Measurements from ENCODE around the gene VPS11.
A peak's percentile ranks its signal among the peaks of the same experiment; 100 is the strongest.
"Not testable (repeated sequence)": the region's sequence is repeated elsewhere in the genome, so short reads cannot be mapped to it uniquely, and the experiment has no call there.

The VPS11 gene

DNA sequence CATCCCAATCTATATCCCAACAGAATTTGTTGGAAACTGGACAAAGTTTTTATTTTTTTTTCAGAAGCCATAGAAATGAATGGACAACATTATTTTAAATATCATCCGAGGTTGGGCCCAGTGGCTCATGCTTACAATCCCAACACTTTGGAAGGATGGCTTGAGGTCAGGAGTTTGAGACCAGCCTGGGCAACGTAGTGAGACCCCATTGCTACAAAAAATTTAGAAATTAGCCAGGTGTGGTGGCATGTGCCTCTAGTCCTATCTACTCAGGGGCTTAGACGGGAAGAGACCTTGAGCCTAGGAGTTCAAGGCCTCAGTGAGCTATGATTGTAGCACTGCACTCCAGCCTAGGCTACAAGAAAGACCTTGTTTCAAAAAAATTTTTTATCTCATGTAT, 32.8 kb upstream of the VPS11 start:
- DNase-seq (ENCODE audit: low read depth in 2 of 2, low spot score in 1 of 2), result no peak

- no peak for DNase-seq (ENCODE audit: low read depth in 2 of 2, low spot score in 1 of 2)
Observed at GRCh38 chr11:119038884-119039283, 28.7 kb upstream of the VPS11 start.

DNA sequence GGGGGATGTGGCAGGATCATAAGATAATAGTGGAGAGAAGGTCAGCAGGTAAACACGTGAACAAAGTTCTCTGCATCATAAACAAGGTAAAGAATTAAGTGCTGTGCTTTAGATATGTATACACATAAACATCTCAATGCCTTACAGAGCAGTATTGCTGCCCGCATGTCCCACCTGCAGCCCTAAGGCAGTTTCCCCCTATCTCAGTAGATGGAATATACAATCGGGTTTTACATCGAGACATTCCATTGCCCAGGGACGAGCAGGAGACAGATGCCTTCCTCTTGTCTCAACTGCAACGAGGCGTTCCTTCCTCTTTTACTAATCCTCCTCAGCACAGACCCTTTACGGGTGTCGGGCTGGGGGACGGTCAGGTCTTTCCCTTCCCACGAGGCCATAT, 28.1 kb upstream of the VPS11 start:
- DNase-seq (ENCODE audit: low read depth in 2 of 2, low spot score in 1 of 2), result not testable (repeated sequence)

- DNase-seq (ENCODE audit: low read depth in 2 of 2, low spot score in 1 of 2), result no peak
Observed at GRCh38 chr11:119041821-119042514, 25.6 kb upstream of the VPS11 start.

- no peak for DNase-seq (ENCODE audit: low read depth in 2 of 2, low spot score in 1 of 2)
Observed at GRCh38 chr11:119042927-119043326, 24.7 kb upstream of the VPS11 start.

GRCh38 chr11:119044708-119045107, 22.9 kb upstream of the VPS11 start:
- no peak for DNase-seq (ENCODE audit: low read depth in 2 of 2, low spot score in 1 of 2)

GRCh38 chr11:119046489-119046888, 21.1 kb upstream of the VPS11 start:
- DNase-seq (ENCODE audit: low read depth in 2 of 2, low spot score in 1 of 2), result no peak

GRCh38 chr11:119047205-119047604, 20.4 kb upstream of the VPS11 start:
- DNase-seq (ENCODE audit: low read depth in 2 of 2, low spot score in 1 of 2), result no peak

DNA sequence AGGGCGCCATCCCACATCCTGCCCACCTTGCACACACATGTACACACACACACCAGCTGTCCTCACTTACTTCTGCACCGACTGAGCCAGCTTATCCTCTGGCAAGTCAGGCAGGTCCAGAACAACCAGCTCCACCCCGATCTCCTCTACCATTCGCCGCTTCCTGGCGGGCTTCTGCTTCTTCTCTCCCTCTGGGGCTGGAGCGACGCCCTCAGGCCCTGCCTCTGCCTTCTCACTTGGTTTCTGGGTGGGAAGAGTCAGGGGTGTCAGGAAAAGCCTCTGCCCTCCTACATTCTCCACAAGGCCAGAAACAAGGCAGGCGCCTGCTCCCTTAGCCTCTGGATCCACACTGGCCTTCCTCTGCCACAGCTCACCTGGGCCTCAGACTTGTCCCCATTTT, 19.0 kb upstream of the VPS11 start:
- no peak for DNase-seq (ENCODE audit: low read depth in 2 of 2, low spot score in 1 of 2)

DNA sequence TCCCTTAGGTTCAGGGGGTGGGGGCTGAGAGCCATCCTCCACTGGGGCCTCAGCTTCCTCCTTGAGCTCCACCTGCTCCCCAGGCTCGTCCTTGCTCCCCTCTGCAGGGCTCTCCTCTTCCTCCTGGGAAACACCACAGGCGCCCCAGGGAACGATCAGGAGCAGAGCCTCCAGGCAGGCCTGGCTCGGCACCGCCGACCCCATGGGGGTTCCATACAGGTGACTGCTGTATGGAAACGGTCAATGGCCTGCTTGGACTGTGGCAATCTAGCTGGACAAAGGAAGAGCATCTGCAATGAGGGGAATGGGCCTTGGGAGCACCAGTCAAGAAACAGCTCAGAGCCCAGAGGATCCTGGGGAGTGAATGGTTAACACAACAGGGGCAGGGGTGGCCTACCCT, 18.5 kb upstream of the VPS11 start:
- no peak for DNase-seq (ENCODE audit: low read depth in 2 of 2, low spot score in 1 of 2)

DNA sequence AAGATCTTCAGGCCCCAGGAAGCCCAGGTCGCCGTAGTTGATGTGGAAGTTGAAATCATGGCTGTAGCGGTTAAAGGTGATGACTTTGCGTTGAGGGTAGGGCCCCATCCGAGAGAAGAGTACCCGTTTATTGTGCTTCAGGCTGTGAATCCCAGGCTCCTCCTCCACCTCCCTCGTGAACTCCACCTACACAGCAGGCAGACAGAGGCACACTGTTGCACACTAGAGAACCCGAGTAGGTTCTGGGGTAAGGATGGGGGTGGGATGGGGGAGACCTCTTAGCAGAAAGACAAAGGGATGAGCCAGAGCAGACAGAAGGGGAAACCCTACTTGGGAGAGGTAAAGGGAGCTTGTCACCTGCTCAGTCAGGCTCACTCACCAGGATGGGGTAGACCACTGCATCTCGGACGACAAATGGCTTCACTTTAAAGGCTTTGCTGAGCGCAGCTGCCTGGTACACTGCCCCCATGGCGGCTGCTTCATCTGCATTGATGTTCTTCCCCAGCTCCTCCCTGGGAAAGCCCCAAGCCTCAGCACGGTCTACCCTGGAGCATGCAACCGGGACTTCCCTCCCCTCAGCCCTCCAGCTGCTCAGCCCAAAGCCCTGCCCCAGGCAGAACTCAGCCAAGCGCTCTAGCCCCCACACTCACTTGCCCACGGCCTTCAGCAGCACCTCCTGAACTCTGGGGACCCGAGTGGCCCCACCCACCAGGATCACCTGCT, 16.0 kb upstream of the VPS11 start:
- DNase-seq (ENCODE audit: low read depth in 2 of 2, low spot score in 1 of 2), result no peak

DNA sequence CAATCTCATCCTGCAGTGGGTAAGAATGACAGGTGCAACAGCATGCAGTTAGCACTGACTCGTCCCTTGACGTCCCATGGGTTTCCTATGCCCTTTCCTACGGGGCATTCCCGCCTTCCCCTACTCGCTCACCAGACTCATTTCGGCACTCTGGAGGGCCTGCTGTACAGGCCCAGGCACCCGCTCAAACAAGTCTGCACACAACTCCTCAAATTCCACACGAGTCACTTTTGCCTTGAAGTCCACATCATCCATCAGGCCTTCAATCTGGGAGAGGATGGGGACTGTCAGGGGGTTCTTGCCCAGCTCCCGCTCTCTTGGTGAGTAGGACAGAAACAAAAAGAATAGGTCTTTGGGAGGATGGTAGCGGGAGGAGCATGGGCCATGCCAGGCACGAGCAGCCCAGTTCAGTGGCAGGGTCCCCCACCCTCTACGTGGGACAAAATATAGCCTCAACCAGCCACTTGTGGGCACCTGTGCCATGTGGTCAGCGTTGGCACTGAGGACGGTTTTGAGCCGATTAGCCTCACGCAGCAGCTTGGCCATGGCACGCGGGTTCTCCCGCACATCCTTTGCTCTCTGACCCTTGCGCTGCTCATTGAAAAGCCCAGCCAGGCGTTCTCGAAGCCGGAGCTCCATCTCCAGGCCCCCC, 15.3 kb upstream of the VPS11 start:
- no peak for DNase-seq (ENCODE audit: low read depth in 2 of 2, low spot score in 1 of 2)

DNA sequence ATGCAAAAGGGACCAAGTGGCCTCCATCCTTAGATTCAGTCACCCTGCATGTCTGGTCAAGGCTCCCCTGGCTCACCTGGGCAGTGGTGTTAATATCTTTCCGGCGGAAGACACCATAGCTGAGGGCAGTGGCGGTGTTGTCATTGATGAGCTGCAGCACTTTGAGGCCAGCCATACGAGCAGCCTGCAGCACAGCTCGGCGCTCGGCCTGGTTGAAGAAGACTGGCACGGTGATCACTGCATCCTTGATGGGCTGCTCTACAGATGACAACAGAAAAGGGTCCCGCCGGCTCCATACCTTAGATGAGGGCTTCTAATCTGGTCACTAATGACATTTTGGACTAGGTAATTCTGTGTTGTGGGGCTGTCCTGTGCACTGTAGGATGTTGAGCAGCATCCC, 13.2 kb upstream of the VPS11 start:
- no peak for DNase-seq (ENCODE audit: low read depth in 2 of 2, low spot score in 1 of 2)

DNA sequence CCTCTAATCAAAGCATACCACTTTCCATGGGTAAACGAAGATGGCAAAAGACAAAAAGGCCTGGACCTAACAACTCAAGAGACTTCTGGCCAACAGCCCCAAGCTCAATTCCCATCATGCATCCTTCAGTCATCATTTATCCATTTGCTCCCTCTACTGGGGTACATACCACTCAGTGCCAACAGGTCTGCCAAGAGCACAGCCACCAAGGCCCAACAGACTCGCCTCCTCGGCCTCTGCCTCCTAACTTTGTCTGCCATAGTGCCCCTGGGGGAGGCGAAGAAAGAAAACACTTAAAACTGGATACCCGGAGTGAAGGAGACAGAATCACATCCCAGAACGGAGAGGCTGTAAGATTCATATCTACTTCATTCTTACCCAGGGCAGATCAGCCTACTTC, 11.7 kb upstream of the VPS11 start:
- DNase-seq (ENCODE audit: low read depth in 2 of 2, low spot score in 1 of 2), result no peak

DNA sequence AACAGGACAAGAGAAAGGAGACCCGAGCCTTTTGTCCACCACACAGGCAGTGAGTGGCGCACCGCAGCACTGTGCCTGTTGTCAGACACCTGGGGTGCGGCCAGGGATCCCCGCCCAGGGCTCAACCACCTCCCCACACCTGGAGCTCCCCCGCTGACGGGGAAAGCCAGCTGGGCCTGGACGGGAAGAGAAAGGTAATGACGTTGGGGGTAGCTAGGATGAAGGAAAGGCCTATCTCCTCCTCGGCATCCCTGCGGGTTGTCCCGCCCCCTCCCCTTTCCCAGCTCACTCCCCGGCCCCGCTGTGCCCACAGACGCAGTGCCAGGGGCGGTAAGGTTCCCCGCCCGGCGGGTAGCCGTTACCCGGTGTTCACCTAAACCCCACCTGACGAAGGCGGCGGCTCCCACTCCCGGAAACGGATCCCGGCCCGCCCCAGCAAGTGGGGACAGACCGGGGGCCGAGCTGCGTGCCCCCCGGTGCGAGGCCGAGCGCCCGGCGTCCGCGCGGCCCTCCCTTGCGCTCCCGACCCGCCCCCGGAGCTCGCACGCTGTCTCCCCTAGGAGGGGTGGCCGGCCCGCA, 11.1 kb upstream of the VPS11 start:
- DNase-seq (ENCODE audit: low read depth in 2 of 2, low spot score in 1 of 2), result peak in 1 of 2 donors; percentile 6

- peak; percentile 91 to 98 for DNase-seq (ENCODE audit: low read depth in 2 of 2, low spot score in 1 of 2)
Observed at GRCh38 chr11:119057000-119057769, 10.4 kb upstream of the VPS11 start, which contains the start of gene HYOU1. HYOU1 (minus strand) TSS chr11:119057205; CDS start chr11:119056160, 1,045 bp downstream.

DNA sequence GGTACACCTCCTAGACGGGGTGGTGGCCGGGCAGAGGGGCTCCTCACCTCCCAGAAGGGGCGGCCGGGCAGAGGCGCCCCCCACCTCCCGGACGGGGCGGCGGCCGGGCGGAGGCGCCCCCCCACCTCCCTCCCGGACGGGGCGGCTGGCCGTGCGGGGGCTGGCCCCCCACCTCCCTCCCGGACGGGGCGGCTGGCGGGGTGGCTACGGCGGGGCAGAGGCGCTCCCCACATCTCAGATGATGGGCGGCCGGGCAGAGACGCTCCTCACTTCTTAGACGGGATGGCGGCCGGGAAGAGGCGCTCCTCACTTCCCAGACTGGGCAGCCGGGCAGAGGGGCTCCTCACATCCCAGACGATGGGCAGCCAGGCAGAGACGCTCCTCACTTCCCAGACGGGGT, 8.5 kb upstream of the VPS11 start:
- DNase-seq (ENCODE audit: low read depth in 2 of 2, low spot score in 1 of 2), result not testable (repeated sequence)

DNA sequence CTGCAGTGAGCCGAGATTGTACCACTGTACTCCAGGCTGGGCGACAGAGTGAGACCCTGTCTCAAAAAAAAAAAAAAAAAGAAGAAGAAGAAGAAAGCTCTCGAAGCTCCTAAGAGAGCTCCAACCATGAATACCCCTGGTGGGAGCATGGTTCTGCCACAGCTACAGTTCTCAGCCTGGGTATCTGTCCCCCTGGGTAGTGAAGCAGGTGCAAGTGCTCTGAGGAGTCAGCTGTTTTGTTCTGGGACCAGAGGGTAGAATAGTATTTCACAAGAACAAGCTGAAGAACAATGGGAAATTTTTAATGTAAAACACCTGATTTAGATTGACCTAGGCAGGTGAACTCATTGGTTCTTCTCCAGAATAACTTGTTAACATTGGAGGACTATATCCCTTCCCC, 6.4 kb upstream of the VPS11 start:
- DNase-seq (ENCODE audit: low read depth in 2 of 2, low spot score in 1 of 2), result no peak

DNA sequence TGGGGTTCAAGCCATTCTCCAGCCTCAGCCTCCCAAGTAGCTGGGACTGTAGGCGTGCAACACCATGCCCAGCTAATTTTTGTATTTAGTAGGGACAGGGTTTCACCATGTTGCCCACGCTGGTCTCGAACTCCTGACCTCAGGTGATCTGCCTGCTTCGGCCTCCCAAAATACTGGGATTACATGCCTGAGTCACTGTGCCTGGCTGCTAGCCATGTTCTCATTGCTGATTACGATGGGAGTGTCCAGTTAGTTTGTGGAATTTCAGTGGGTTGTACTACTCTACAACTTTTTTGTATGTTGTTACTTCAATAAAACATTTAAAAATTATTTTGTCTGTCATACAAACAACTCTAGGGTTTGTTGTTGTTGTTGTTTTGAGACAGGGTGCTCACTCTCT, 4.8 kb upstream of the VPS11 start:
- no peak for DNase-seq (ENCODE audit: low read depth in 2 of 2, low spot score in 1 of 2)

- no peak for DNase-seq (ENCODE audit: low read depth in 2 of 2, low spot score in 1 of 2)
Observed at GRCh38 chr11:119065369-119065768, 2.2 kb upstream of the VPS11 start.

DNA sequence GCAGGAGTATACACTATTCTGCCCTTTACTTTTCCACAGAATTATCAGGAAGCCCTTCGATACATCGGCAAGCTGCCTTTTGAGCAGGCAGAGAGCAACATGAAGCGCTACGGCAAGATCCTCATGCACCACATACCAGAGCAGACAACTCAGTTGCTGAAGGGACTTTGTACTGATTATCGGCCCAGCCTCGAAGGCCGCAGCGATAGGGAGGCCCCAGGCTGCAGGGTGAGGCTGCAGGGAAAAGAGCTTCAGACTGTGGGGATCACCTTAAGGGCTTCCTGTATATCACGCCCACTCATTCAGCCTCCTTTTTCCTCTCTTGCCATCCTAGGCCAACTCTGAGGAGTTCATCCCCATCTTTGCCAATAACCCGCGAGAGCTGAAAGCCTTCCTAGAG, 10.2 kb downstream of the VPS11 start:
- DNase-seq (ENCODE audit: low read depth in 2 of 2, low spot score in 1 of 2), result no peak

Measured in stimulated activated CD8-positive, alpha-beta memory T cell treated with anti-CD3 and anti-CD28 coated beads, Interleukin-4, amount 100 ng/mL, for 4 hours (primary cell).